Chondrocyte (in vitro differentiated cells): ENCODE measurements around the gene YRDC. TPM values are rescaled to one million over a fixed set of nuclear protein-coding genes. Genes with fewer than 3 reads are reported as not detected.
A peak's percentile ranks its signal among the peaks of the same experiment; 100 is the strongest.

Experiments used
- DNase-seq: peaks from one replicate; pipeline ENCODE4 v3.0.0; 2021; ENCODE audit warnings: mixed read lengths, low spot score
- H3K27ac Mint-ChIP-seq: one replicate; pipeline ENCODE4 v1.8.0; 2021; ENCODE audit warnings: mild to moderate bottlenecking, moderate library complexity, mixed read lengths; ENCODE audit not compliant: unreplicated experiment
- H3K27me3 Mint-ChIP-seq: 2 replicates; pipeline ENCODE4 v1.8.0; 2021; ENCODE audit warnings: low read depth, mixed read lengths
- H3K36me3 Mint-ChIP-seq: 2 replicates; pipeline ENCODE4 v1.8.0; 2021; ENCODE audit warnings: low read depth, mixed read lengths
- H3K4me1 Mint-ChIP-seq: 2 replicates; pipeline ENCODE4 v1.8.0; 2021; ENCODE audit warnings: low read depth, mild to moderate bottlenecking, mixed read lengths
- H3K4me3 Mint-ChIP-seq: one replicate; pipeline ENCODE4 v1.8.0; 2021; ENCODE audit warnings: mild to moderate bottlenecking, moderate library complexity, mixed read lengths; ENCODE audit not compliant: unreplicated experiment
- H3K9me3 Mint-ChIP-seq: 2 replicates; pipeline ENCODE4 v1.8.0; 2021; ENCODE audit warnings: low read depth, mixed read lengths
- CTCF ChIP-seq: fragments of 200-600 bp; sonication (generic); IDR thresholded peaks from 2 replicates; pipeline ENCODE4 v1.5.0; 2021; ENCODE audit warnings: antibody characterized with exemption, mild to moderate bottlenecking, moderate library complexity
- total RNA-seq: library from RNA; stranded (reverse); gene quantifications from 3 replicates; pipeline ENCODE4 v1.2.1, GENCODE V29; 2021

The YRDC gene
- total RNA-seq, 1 donor from 2014 or later: 15.5 TPM

GRCh38 chr1:37844536-37844935 is 36.5 kb upstream of the YRDC start:
- DNase-seq: no peak
- no peaks in the 10 kb centered on the region for H3K9me3 Mint-ChIP-seq
- peaks cover 12% of the 10 kb centered on the region for H3K4me1 Mint-ChIP-seq
- no peak overlapping the region for H3K4me3 Mint-ChIP-seq
- H3K27me3 Mint-ChIP-seq: no peaks in the 10 kb centered on the region
- peaks cover 4% of the 10 kb centered on the region for H3K36me3 Mint-ChIP-seq
- TF ChIP-seq CTCF: no peak
- H3K27ac Mint-ChIP-seq: no peak overlapping the region

GRCh38 chr1:37841652-37842051 is 33.6 kb upstream of the YRDC start:
- DNase-seq: peak; percentile 4
- Mint-ChIP-seq H3K9me3 (no peaks in the 10 kb centered on the region), H3K27me3 (no peaks in the 10 kb centered on the region), H3K4me1 (peaks cover 8% of the 10 kb centered on the region), H3K27ac (no peak overlapping the region), H3K4me3 (no peak overlapping the region), H3K36me3 (peaks cover 10% of the 10 kb centered on the region)
- TF ChIP-seq CTCF: no peak

- H3K4me3 Mint-ChIP-seq: no peak overlapping the region
- H3K9me3 Mint-ChIP-seq: no peaks in the 10 kb centered on the region
- no peaks in the 10 kb centered on the region for H3K27me3 Mint-ChIP-seq
- no peak overlapping the region for H3K27ac Mint-ChIP-seq
- TF ChIP-seq CTCF: no peak
- H3K36me3 Mint-ChIP-seq: peaks cover 13% of the 10 kb centered on the region
- H3K4me1 Mint-ChIP-seq: peaks cover 8% of the 10 kb centered on the region
- peak; percentile 56 for DNase-seq
Measured at GRCh38 chr1:37840711-37841110, 32.7 kb upstream of the YRDC start.

GRCh38 chr1:37839676-37840075 is 31.7 kb upstream of the YRDC start:
- Mint-ChIP-seq H3K4me3 (no peak overlapping the region), H3K4me1 (peaks cover 2% of the 10 kb centered on the region), H3K27ac (no peak overlapping the region), H3K9me3 (no peaks in the 10 kb centered on the region), H3K36me3 (peaks cover 21% of the 10 kb centered on the region), H3K27me3 (no peaks in the 10 kb centered on the region)
- peak; percentile 24 for DNase-seq
- no peak for TF ChIP-seq CTCF

- Mint-ChIP-seq H3K27ac (no peak overlapping the region), H3K9me3 (no peaks in the 10 kb centered on the region), H3K27me3 (no peaks in the 10 kb centered on the region), H3K4me3 (no peak overlapping the region), H3K36me3 (peaks cover 40% of the 10 kb centered on the region), H3K4me1 (no peaks in the 10 kb centered on the region)
- no peak for TF ChIP-seq CTCF
- DNase-seq: no peak
Measured at GRCh38 chr1:37836788-37837187, 28.8 kb upstream of the YRDC start.
